GM21515 (cell line): ENCODE measurements around the gene FBXL15.
"Not testable (repeated sequence)": the region's sequence is repeated elsewhere in the genome, so short reads cannot be mapped to it uniquely, and the experiment has no call there.

ENCODE experiments used
- ATAC-seq: cut with Tn5 transposase; IDR thresholded peaks from one replicate; pipeline ENCODE4 v1.9.1; 2021; ENCODE audit not compliant: unreplicated experiment

Gene FBXL15

DNA sequence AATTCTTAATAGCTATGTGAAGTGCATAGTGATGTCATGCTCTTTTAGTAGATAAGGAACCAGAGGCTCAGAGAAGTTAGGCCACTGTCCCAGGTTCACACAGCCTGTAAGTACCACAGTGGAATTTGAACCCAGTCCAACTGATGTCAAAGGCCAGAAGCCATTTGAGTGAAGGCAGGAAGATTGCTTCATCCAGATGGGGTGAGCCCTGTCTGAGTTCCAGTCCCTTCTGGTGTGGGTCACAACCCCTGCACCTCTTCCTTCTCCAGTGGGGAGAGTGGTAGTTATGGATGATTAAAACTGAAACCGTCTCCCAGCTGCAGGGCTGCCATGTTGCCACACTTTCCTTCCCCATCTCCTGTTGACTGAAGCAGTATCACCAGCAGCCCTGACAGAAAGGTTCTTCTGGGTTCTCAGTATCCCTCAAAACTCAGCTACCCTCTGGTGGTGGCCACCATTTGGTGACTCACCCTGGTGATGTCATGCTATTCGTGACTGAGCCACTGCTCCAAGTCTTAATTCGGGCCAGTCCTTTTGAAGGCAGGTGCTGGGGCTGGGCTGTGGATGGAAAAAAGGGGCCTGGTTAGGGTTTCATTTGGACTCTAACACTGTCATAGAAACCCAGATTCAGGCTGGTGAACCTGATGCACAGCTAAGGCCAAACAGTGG is 32.2 kb downstream of the FBXL15 start:
- ATAC-seq = no peak

DNA sequence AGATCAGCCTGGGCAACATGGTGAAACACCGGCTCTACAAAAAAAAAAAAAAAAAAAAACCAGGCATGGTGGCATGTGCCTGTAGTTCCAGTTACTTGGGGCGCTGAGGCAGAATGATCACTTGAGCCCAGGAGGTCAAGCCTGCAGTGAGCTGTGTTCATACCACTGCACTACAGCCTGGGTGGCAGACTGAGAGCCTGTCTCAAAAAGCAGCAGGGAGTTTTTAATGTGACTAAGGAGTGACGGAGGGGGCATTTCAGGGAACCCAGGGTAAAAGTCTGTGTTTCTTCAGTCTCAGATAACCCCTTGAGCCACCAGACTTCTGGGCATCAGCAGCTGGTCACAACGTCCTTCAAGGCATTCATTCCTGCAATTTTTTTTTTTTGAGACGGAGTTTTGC is 32.9 kb downstream of the FBXL15 start:
- no peak for ATAC-seq

DNA sequence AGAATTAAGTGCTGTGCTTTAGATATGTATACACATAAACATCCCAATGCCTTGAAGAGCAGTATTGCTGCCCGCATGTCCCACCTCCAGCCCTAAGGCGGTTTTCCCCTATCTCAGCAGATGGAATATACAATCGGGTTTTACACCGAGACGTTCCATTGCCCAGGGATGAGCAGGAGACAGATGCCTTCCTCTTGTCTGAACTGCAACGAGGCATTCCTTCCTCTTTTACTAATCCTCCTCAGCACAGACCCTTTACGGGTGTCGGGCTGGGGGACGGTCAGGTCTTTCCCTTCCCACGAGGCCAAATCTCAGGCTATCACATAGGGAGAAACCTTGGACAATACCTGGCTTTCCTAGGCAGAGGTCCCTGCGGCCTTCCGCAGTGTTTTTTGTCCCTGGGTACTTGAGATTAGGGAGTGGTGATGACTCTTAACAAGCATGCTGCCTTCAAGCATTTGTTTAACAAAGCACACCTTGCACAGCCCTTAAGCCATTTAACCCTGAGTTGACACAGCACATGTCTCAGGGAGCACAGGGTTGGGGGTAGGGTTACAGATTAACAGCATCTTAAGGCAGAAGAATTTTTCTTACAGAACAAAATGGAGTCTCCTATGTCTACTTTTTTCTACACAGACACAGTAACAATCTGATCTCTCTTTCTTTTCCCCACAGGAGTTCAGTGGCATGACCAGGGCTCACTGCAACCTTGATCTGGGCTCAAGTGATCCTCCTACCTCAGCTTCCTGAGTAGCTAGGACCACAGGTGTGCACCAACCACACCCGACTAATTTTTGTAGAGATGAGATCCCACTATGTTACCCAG is 34.2 kb downstream of the FBXL15 start:
- not testable (repeated sequence) for ATAC-seq

DNA sequence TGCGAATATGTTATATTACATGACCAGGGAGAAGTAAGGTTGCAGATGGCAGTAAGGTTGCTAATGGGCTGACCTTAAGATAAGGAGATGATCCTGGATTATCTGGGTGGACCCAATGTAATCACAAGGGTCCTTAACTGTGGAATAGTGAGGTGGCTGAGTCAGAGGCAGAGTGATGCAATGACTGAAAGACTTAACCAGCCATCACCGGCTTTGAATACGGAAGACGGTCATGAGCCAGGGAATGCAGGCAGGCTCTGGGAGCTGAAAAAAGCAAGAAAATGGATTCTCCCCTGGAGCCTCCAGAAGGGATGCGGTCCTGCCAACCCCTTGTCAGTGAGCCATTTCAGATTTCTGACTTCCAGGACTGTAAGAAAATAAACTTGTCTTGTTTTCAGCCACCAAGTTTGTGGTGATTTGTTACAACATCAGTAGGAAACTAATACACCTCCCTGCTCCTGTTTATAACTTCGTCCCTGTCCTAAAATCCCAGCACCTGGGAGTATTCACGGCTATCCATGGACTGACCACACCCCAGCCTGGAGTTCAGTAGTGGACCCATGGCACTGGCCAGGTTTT is 35.3 kb downstream of the FBXL15 start:
- ATAC-seq = no peak

DNA sequence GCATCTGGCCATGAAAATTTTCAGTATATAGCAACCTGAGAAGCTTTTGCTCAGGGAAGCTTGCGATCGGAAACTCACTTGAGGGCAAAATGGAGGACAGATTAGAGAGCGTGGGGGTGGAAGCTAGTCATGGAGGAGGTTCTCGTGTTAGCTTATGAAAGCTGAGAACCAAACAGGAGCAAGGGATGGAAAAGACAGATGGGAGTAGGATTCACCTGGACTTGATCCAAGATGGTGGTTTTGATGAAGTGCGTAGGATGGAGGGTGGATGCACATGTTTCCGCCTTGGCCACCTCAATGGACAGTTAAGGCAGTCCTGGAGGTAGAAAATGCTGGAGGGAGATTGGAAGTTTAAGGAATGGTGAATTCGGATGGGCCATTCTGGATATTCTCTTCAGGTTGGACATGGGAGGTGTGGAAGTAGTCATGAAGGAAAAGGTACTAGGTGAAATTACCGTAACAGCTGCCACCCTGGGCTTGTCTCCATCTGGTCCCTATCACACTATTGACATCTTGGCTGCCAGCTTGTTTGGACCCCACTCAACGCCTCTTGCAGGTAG is 37.0 kb downstream of the FBXL15 start:
- ATAC-seq = no peak

- ATAC-seq = no peak
Measured at GRCh38 chr10:102458656-102459055, 38.0 kb downstream of the FBXL15 start.

- peak; percentile 23 for ATAC-seq
Measured at GRCh38 chr10:102460836-102461186, 40.2 kb downstream of the FBXL15 start.

DNA sequence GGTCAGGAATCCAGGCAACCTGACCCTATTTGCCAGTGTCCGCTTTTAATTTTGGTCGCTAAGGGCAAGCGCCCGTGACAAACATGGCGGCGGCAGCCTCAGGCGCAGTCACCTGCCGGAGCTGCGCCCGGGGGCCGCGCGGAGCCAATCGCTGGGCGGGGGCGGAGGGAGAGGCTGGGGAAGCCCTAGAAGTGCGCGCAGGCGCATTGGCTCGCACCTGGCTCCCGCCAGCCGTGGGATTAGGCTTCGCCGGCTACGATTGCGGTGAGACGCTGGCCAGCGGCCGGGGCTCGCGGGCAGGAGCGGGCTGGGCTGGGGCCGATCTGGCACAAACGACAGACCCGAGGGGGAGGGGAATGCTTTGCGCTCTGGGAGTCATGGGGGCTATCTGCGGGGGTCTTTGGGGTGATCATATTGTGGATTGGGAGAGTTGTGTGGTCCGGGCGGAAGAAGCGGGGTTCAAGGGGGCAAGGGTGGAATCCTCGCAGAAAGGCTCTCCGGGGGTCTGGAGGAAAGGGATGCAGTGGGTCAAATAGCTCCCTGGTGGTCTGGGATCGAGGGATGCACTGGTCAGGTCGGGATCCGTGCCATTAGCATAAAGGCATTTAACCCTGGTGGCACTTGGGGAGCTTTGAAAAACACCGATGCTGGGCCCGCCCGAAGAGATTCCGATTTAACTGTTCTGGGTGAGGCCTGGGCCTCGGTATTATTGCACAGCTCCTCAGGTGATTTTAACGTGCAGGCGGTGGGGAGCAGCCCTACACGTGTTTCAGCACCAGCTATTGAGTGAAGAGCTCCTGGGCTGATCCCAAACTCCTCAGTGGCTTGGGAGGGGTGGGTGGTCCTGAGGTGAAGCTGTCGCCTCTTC is 40.8 kb downstream of the FBXL15 start:
- ATAC-seq = peak; percentile 77

GRCh38 chr10:102462512-102463054 is 41.9 kb downstream of the FBXL15 start:
- no peak for ATAC-seq

DNA sequence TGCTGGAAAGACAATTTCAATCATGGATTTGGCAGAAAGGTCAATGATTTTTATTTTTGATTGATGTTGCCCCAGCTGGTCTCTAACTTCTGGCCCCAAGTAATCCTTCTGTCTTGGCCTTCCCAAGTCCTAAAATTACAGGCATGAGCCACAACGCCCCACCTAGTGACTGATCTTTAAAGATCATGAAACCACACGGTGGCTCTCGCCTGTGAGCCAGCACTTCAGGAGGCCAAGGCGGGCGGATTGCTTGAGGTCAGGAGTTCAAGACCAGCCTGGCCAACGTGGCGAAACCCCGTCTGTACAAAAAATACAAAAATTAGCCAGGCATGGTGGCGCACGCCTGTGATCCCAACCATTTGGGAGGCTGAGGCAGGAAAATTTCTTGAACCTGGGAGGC is 43.3 kb downstream of the FBXL15 start:
- ATAC-seq = no peak

- ATAC-seq = no peak
Measured at GRCh38 chr10:102465466-102465865, 44.8 kb downstream of the FBXL15 start.

- ATAC-seq = no peak
Measured at GRCh38 chr10:102467318-102467717, 46.7 kb downstream of the FBXL15 start.

GRCh38 chr10:102467971-102468438 is 47.4 kb downstream of the FBXL15 start:
- ATAC-seq = no peak

DNA sequence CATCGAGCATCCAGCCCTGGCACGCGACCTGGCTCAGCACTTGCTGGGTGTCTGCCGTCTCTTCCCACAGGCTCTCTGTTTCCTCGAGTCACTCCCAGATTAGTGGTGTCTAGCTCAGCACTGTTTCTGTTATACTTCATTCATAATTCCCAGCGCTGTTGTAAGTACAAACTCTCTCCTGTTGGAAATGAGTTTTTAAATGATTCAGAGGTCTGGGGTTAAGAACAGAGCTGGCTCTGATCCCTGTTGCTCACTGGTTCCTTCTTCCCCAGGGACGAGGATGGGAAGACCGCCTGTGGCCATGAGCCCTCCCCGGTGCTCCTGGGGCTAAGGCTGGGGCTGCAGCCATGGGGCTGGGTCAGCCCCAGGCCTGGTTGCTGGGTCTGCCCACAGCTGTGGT is 48.0 kb downstream of the FBXL15 start:
- no peak for ATAC-seq

GRCh38 chr10:102470579-102471546 is 50.2 kb downstream of the FBXL15 start:
- ATAC-seq = no peak
